ENCODE measurements around the gene PLA2G4B. TPM values are rescaled to one million over a fixed set of nuclear protein-coding genes. Genes with fewer than 3 reads are reported as not detected.

The PLA2G4B gene
- total and polyA plus RNA-seq, 2 of the 8 experiments (the other 6 are each of a cell fraction or from before 2014, with no cell fraction given): 4.2 to 9.2 TPM

GRCh38 chr15:41853831-41854230 is 15.2 kb downstream of the PLA2G4B start:
- 83% methylated on average over 10 of the region's 10 CpGs; no CpG with 5 or more reads in 1 of the 2 experiments for WGBS, 2 experiments (ENCODE audit: extremely low coverage in 1 of 2, insufficient coverage in 1 of 2, insufficient read length in 1 of 2, insufficient replicate concordance in 2 of 2, low coverage in 1 of 2, low lambda C conversion rate in 2 of 2, missing lambda C conversion rate in 1 of 2)

More at GRCh38 chr15:41853831-41854230, 15.2 kb downstream of the PLA2G4B start:
- H3K9me3 ChIP-seq (ENCODE audit: insufficient read depth in 2 of 2, low read depth in 1 of 2, low read length in 1 of 2): no peaks in the 10 kb centered on the region
- DNase-seq (ENCODE audit: low read depth in 1 of 2, low spot score in 2 of 2) (no peak), FAIRE-seq (no peak)
- H3K27me3 ChIP-seq (replicated peaks in 1 of 4; ENCODE audit: control insufficient read depth in 3 of 4, extremely low read depth in 1 of 4, insufficient read depth in 3 of 4, low read length in 3 of 4): no peaks in the 10 kb centered on the region; a peak in 1 of 7 replicates
- H3K56ac ChIP-seq (replicated peaks; ENCODE audit: insufficient read length, low read depth, low read length): no peak overlapping the region
- H2BK5ac ChIP-seq (ENCODE audit: low read depth, low read length): 0 out of 2 replicates have a peak overlapping the region, but pooled peaks have one; percentile 44
- H2BK15ac ChIP-seq (ENCODE audit: low read length): no peak overlapping the region
- H3K4ac ChIP-seq (replicated peaks; ENCODE audit: insufficient read length, low read depth, low read length): no peak overlapping the region
- no peak overlapping the region for H2BK20ac ChIP-seq (ENCODE audit: low read length)
- no peak overlapping the region for H3K4me3 ChIP-seq (ENCODE audit: extremely low read depth in 1 of 4, insufficient read depth in 2 of 4, low read depth in 3 of 4, low read length in 4 of 4)
- H2BK12ac ChIP-seq (ENCODE audit: low read depth, low read length): no peak overlapping the region
- no peak overlapping the region for H2BK120ac ChIP-seq (replicated peaks; ENCODE audit: low read depth, low read length)
- no peaks in the 10 kb centered on the region for H3K36me3 ChIP-seq (ENCODE audit: control insufficient read depth in 2 of 4, insufficient read depth in 4 of 4, low read length in 3 of 4)
- H3K27ac ChIP-seq (ENCODE audit: low read depth, low read length): no peak overlapping the region
- H3K23me2 ChIP-seq (ENCODE audit: low read depth, low read length): 0 out of 2 replicates have a peak, but pooled peaks cover 2% of the 10 kb centered on the region
- no peaks in the 10 kb centered on the region for H3K79me1 ChIP-seq (ENCODE audit: low read depth, low read length)
- no peak overlapping the region for H3K4me2 ChIP-seq (ENCODE audit: insufficient read depth in 1 of 2, low read depth in 2 of 2, low read length in 2 of 2)
- TF ChIP-seq HDAC6 (IDR thresholded peaks at IDR 0.05; ENCODE audit: low read depth, low read length) (no peak), TBP (IDR thresholded peaks at IDR 0.05; ENCODE audit: low read depth, low read length) (no peak), ZNF274 (IDR thresholded peaks at IDR 0.05; ENCODE audit: borderline replicate concordance, extremely low read depth, low read length) (no peak), KDM4A (IDR thresholded peaks at IDR 0.05; ENCODE audit: low read depth, low read length, severe bottlenecking) (no peak), RAD21 (IDR thresholded peaks at IDR 0.05 in 1 of 2, conservative IDR thresholded peaks at IDR 0.05 in 1 of 2; ENCODE audit: low read depth in 2 of 2, low read length in 2 of 2) (no peak), CHD2 (IDR thresholded peaks at IDR 0.05; ENCODE audit: low read length) (no peak), MAFK (IDR thresholded peaks at IDR 0.05; ENCODE audit: low read depth, low read length) (no peak), PHF8 (conservative IDR thresholded peaks at IDR 0.05; ENCODE audit: low read depth, low read length) (no peak)
- no peak overlapping the region for H2AFZ ChIP-seq (ENCODE audit: low read length)
- H4K91ac ChIP-seq (replicated peaks; ENCODE audit: insufficient read length, low read length): no peak overlapping the region
- no peak overlapping the region for H2AK5ac ChIP-seq (ENCODE audit: low read depth, low read length)
- no peak overlapping the region for H3K14ac ChIP-seq (ENCODE audit: insufficient read length)
- no peaks in the 10 kb centered on the region for H3K79me2 ChIP-seq (ENCODE audit: control insufficient read depth in 1 of 2, insufficient read depth in 2 of 2, low read length in 2 of 2)
- H4K20me1 ChIP-seq (replicated peaks in 1 of 2; ENCODE audit: control insufficient read depth in 1 of 2, insufficient read depth in 2 of 2, low read length in 2 of 2): no peaks in the 10 kb centered on the region
- ChIA-PET POLR2A (ENCODE audit: partially characterized antibody) (interaction anchor here (0.9 to 7.2 kb wide), 5 partner anchors 9 to 26 kb away, joined by 3 to 45 read pairs (median 4); partner anchors contain the start of gene PLA2G4B), CTCF (ENCODE audit: partially characterized antibody) (interaction anchor here (1.0 to 3.5 kb wide), 9 partner anchors 8 to 263 kb away, joined by 3 to 17 read pairs (median 5); no protein-coding TSS in a partner anchor)
- H3K9ac ChIP-seq (replicated peaks in 1 of 4; ENCODE audit: extremely low read depth in 1 of 4, low read depth in 3 of 4, low read length in 3 of 4): no peak overlapping the region
- no peak overlapping the region for H3K23ac ChIP-seq (ENCODE audit: insufficient read length)
- H4K8ac ChIP-seq (ENCODE audit: extremely low read depth, insufficient read depth, low read length): no peak overlapping the region
- H3K18ac ChIP-seq (ENCODE audit: extremely low read depth, low read length): no peak overlapping the region
- no peak overlapping the region for H4K5ac ChIP-seq (ENCODE audit: insufficient read length, low read depth, low read length)
- H3K4me1 ChIP-seq (replicated peaks in 1 of 4; ENCODE audit: control insufficient read depth in 3 of 4, insufficient read depth in 4 of 4, low read length in 3 of 4): peaks cover 0 to 11% (median 2%) of the 10 kb centered on the region in 4 experiments; a peak in 3 of 7 replicates
